SU-DHL-6 (cell line): ENCODE results near the gene CDH24.

ENCODE experiments used
- EZH2phosphoT487 ChIP-seq: fragments of 200-600 bp; sonication (generic), shearing (Covaris generic); conservative IDR thresholded peaks from 2 replicates; pipeline ENCODE4 v1.6.1; 2018; ENCODE audit warnings: mild to moderate bottlenecking, antibody characterized with exemption, low read length, moderate library complexity, mixed read lengths
- TF ChIP-seq, protein P1 (sequence below): fragments of 200-600 bp; sonication (generic); IDR thresholded peaks from one replicate; pipeline ENCODE4 v1.5.1; 2017; ENCODE audit warnings: antibody characterized with exemption, mild to moderate bottlenecking, low read length, moderate library complexity; ENCODE audit not compliant: insufficient read depth, poor library complexity, severe bottlenecking

DNA sequence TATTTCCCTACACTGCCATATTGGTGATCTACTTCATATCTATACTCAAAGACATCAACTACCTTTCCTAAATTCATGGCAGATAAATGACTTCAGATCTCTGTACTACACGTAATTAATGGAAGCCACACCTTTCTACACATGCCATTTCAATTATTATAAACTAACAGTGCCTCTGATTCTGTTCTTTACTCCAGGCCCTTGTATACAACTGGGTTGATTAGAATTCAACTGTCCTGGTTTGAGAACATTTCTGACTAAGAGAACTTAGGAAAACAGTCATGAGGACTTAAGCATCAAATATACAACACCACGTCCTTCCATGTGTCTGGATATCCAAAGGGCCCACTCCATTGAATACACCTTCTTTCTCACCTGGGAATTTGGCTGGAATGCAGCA lies 35.8 kb upstream of the CDH24 start:
- TF ChIP-seq, protein P1, sequence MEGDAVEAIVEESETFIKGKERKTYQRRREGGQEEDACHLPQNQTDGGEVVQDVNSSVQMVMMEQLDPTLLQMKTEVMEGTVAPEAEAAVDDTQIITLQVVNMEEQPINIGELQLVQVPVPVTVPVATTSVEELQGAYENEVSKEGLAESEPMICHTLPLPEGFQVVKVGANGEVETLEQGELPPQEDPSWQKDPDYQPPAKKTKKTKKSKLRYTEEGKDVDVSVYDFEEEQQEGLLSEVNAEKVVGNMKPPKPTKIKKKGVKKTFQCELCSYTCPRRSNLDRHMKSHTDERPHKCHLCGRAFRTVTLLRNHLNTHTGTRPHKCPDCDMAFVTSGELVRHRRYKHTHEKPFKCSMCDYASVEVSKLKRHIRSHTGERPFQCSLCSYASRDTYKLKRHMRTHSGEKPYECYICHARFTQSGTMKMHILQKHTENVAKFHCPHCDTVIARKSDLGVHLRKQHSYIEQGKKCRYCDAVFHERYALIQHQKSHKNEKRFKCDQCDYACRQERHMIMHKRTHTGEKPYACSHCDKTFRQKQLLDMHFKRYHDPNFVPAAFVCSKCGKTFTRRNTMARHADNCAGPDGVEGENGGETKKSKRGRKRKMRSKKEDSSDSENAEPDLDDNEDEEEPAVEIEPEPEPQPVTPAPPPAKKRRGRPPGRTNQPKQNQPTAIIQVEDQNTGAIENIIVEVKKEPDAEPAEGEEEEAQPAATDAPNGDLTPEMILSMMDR = no peak
- TF ChIP-seq EZH2phosphoT487 = no peak
